Colonic mucosa (tissue), 4 donors: ENCODE data around the gene CCDC136. TPM values are rescaled to one million over a fixed set of nuclear protein-coding genes. Genes with fewer than 3 reads are reported as not detected.

ENCODE experiments used
- DNase-seq: peaks from one replicate; pipeline ENCODE4 v3.0.0-alpha.2; 2020
- H3K27ac ChIP-seq: fragments of 200-600 bp; one replicate; pipeline ENCODE4 v1.8.0; 2021
- H3K27me3 ChIP-seq: fragments of 200-600 bp; one replicate; pipeline ENCODE4 v1.8.0; 2021
- H3K36me3 ChIP-seq: fragments of 200-600 bp; one replicate; pipeline ENCODE4 v1.8.0; 2021
- H3K4me1 ChIP-seq: fragments of 200-600 bp; one replicate; pipeline ENCODE4 v1.8.0; 2021; ENCODE audit warnings: mild to moderate bottlenecking
- H3K4me3 ChIP-seq: fragments of 200-600 bp; one replicate; pipeline ENCODE4 v1.8.0; 2021
- H3K9ac ChIP-seq, 2 donors: one replicate each; pipeline ENCODE4 v1.7.0; 2013; ENCODE audit warnings: control low read depth in 2 of 2, low read depth in 2 of 2, low read length in 2 of 2
- H3K9me3 ChIP-seq: fragments of 200-600 bp; one replicate; pipeline ENCODE4 v1.8.0; 2021
- CTCF ChIP-seq: fragments of 200-600 bp; IDR thresholded peaks from one replicate; pipeline ENCODE4 v1.8.0; 2022; ENCODE audit warnings: antibody characterized with exemption, mild to moderate bottlenecking
- intact Hi-C: fragments of 100-400 bp; cut with DNase I; formaldehyde crosslinking; loops from one replicate; pipeline ENCODE4 v1.14.1; 2022
- total RNA-seq, 2 donors: library from RNA; stranded (reverse); fragmentation: NEBNext Ultra II Directional in 1 of 2; extraction: Animal tissue kit (Norgen Biotek cat#: 25700) in 1 of 2; gene quantifications; one replicate each; pipeline ENCODE4 v1.2.1, GENCODE V29; 2021
- donor health status: healthy.
- donor health status: DM: no; HTN: no; CAD: no.
- donor health status: DM: no; HTN: no; CAD: no.

Gene CCDC136
- total RNA-seq, 2 donors from 2014 or later: 0.64 to 5.8 TPM

GRCh38 chr7:128778946-128779345 is 12.8 kb upstream of the CCDC136 start:
- TF ChIP-seq CTCF: no peak
- Histone ChIP-seq H3K27me3 (no peaks in the 10 kb centered on the region), H3K9me3 (no peaks in the 10 kb centered on the region), H3K27ac (no peak overlapping the region), H3K4me1 (no peaks in the 10 kb centered on the region), H3K4me3 (no peak overlapping the region), H3K9ac (no peak overlapping the region), H3K36me3 (no peaks in the 10 kb centered on the region)
- no peak for DNase-seq
- intact Hi-C loops: no loop called here

GRCh38 chr7:128781126-128781525 is 10.6 kb upstream of the CCDC136 start:
- Histone ChIP-seq H3K9ac (no peak overlapping the region), H3K27me3 (no peaks in the 10 kb centered on the region), H3K9me3 (no peaks in the 10 kb centered on the region), H3K4me1 (no peaks in the 10 kb centered on the region), H3K4me3 (no peak overlapping the region), H3K27ac (no peak overlapping the region), H3K36me3 (no peaks in the 10 kb centered on the region)
- no peak for TF ChIP-seq CTCF
- intact Hi-C loops: no loop called here
- DNase-seq: no peak

- H3K36me3 ChIP-seq: no peaks in the 10 kb centered on the region
- H3K9ac ChIP-seq: no peak overlapping the region
- intact Hi-C loops: no loop called here
- no peaks in the 10 kb centered on the region for H3K4me1 ChIP-seq
- DNase-seq: no peak
- no peaks in the 10 kb centered on the region for H3K9me3 ChIP-seq
- no peak for TF ChIP-seq CTCF
- H3K27ac ChIP-seq: no peak overlapping the region
- no peak overlapping the region for H3K4me3 ChIP-seq
- H3K27me3 ChIP-seq: no peaks in the 10 kb centered on the region
Measured at GRCh38 chr7:128781851-128782250, 9.9 kb upstream of the CCDC136 start.

- Histone ChIP-seq H3K36me3 (no peaks in the 10 kb centered on the region), H3K4me3 (no peak overlapping the region), H3K9ac (no peak overlapping the region), H3K27ac (no peak overlapping the region), H3K27me3 (no peaks in the 10 kb centered on the region), H3K4me1 (no peaks in the 10 kb centered on the region), H3K9me3 (no peaks in the 10 kb centered on the region)
- peak; percentile 51 for DNase-seq
- intact Hi-C loops: no loop called here
- TF ChIP-seq CTCF: no peak
Measured at GRCh38 chr7:128783143-128783861, 8.5 kb upstream of the CCDC136 start.

- H3K9ac ChIP-seq: no peak overlapping the region
- H3K27ac ChIP-seq: no peak overlapping the region
- H3K4me1 ChIP-seq: no peaks in the 10 kb centered on the region
- no peaks in the 10 kb centered on the region for H3K36me3 ChIP-seq
- no peak overlapping the region for H3K4me3 ChIP-seq
- no peak for TF ChIP-seq CTCF
- no peaks in the 10 kb centered on the region for H3K9me3 ChIP-seq
- no peaks in the 10 kb centered on the region for H3K27me3 ChIP-seq
- DNase-seq: no peak
- intact Hi-C loops: no loop called here
Measured at GRCh38 chr7:128785738-128786137, 6.0 kb upstream of the CCDC136 start.
